HepG2 (cell line): Measurements from ENCODE around the gene CAPN10. TPM values are rescaled to one million over a fixed set of nuclear protein-coding genes. Genes with fewer than 3 reads are reported as not detected.

Source experiments
- HNF4G ChIP-seq, 2 experiments: sonication (generic) in 1 of 2; formaldehyde crosslinking in 1 of 2; IDR thresholded peaks; 2 replicates each; pipeline versions ENCODE4 v1.4.0 to v1.6.1; 2011 to 2020; ENCODE audit warnings: borderline replicate concordance in 2 of 2, low read depth in 2 of 2, mild to moderate bottlenecking in 2 of 2, low read length in 1 of 2, missing genetic modification reagents in 1 of 2, moderate library complexity in 1 of 2
- HNRNPL ChIP-seq: fragments of 200-400 bp; formaldehyde crosslinking; IDR thresholded peaks from 2 replicates; pipeline ENCODE4 v1.6.1; 2017; ENCODE audit warnings: mild to moderate bottlenecking, low read depth, low read length
- KLF6 ChIP-seq: IDR thresholded peaks from 2 replicates; pipeline ENCODE4 v1.8.0; 2016; ENCODE audit warnings: missing biosample characterization, missing genetic modification reagents
- MAF1 ChIP-seq: sonication (generic); formaldehyde crosslinking; IDR thresholded peaks from 2 replicates; pipeline ENCODE4 v1.5.0; 2020; ENCODE audit warnings: missing genetic modification reagents, borderline replicate concordance
- PHF20 ChIP-seq: sonication (generic); formaldehyde crosslinking; IDR thresholded peaks from 2 replicates; pipeline ENCODE4 v1.5.0; 2020; ENCODE audit warnings: mild to moderate bottlenecking, missing genetic modification reagents
- SALL1 ChIP-seq: sonication (generic); formaldehyde crosslinking; IDR thresholded peaks from 2 replicates; pipeline ENCODE4 v1.8.0; 2022; ENCODE audit warnings: mild to moderate bottlenecking, missing genetic modification reagents
- SMARCE1 ChIP-seq: fragments of 450-650 bp; IDR thresholded peaks from 2 replicates; pipeline ENCODE4 v1.6.1; 2017; ENCODE audit warnings: borderline replicate concordance
- TCF12 ChIP-seq, 2 experiments: fragments of 450-650 bp in 1 of 2; sonication (generic) in 1 of 2; formaldehyde crosslinking in 1 of 2; IDR thresholded peaks; 2 replicates each; pipeline versions ENCODE4 v1.6.1 to v1.8.0; 2017 to 2022; ENCODE audit warnings: antibody characterized with exemption in 1 of 2, mild to moderate bottlenecking in 1 of 2, missing genetic modification reagents in 1 of 2, moderate library complexity in 1 of 2
- TCF7L2 ChIP-seq: IDR thresholded peaks from 2 replicates; pipeline ENCODE4 v1.6.1; 2011; ENCODE audit warnings: mild to moderate bottlenecking, low read depth, low read length, moderate library complexity
- ZBTB37 ChIP-seq: sonication (generic); formaldehyde crosslinking; IDR thresholded peaks from 2 replicates; pipeline ENCODE4 v1.4.0; 2020; ENCODE audit warnings: mild to moderate bottlenecking, missing genetic modification reagents
- ZNF280B ChIP-seq: sonication (generic); formaldehyde crosslinking; IDR thresholded peaks from 2 replicates; pipeline ENCODE4 v1.5.0; 2020; ENCODE audit warnings: missing genetic modification reagents, mild to moderate bottlenecking, borderline replicate concordance
- ZNF318 ChIP-seq: sonication (generic); formaldehyde crosslinking; IDR thresholded peaks from 2 replicates; pipeline ENCODE4 v1.4.0; 2020; ENCODE audit warnings: mild to moderate bottlenecking, missing genetic modification reagents
- ZNF564 ChIP-seq: sonication (generic); formaldehyde crosslinking; IDR thresholded peaks from 2 replicates; pipeline ENCODE4 v1.8.1; 2023; ENCODE audit warnings: mild to moderate bottlenecking, missing genetic modification reagents
- ZNF589 ChIP-seq: sonication (generic); formaldehyde crosslinking; conservative IDR thresholded peaks from 2 replicates; pipeline ENCODE4 v1.8.0; 2022; ENCODE audit warnings: mild to moderate bottlenecking, moderate library complexity, missing genetic modification reagents
- ZNF615 ChIP-seq: sonication (generic); formaldehyde crosslinking; IDR thresholded peaks from 2 replicates; pipeline ENCODE4 v1.5.0; 2020; ENCODE audit warnings: mild to moderate bottlenecking, missing genetic modification reagents, borderline replicate concordance
- ZNF782 ChIP-seq: sonication (generic); formaldehyde crosslinking; IDR thresholded peaks from 2 replicates; pipeline ENCODE4 v1.4.0; 2020; ENCODE audit warnings: missing genetic modification reagents, mild to moderate bottlenecking, borderline replicate concordance
- polyA plus RNA-seq, 8 experiments: library from polyadenylated mRNA; depleted of rRNA in 3 of 8; stranded (reverse) in 7 of 8; unstranded in 1 of 8; fragments of >200 nt; fragmentation: Illumina TruSeq in 4 of 8; extraction: Trizol in 4 of 8; gene quantifications; 2 replicates each; pipeline versions ENCODE4 v1.2.1 to v1.2.3, GENCODE V29; 2011 to 2016; ENCODE audit warnings: low read depth in 4 of 8, missing spikeins in 1 of 8, mixed read lengths in 1 of 8; ENCODE audit not compliant: insufficient read depth in 1 of 8
- total RNA-seq, 5 experiments: library from RNA; depleted of rRNA; stranded (reverse); fragments of >200 nt; fragmentation: Illumina TruSeq; extraction: Trizol; gene quantifications; 2 replicates each; pipeline ENCODE4 v1.2.3, GENCODE V29; 2016; ENCODE audit warnings: low read depth in 1 of 5

CAPN10 gene
- total and polyA plus RNA-seq, 2 of the 13 experiments (the other 11 are each of a cell fraction or from before 2014, with no cell fraction given): 27.6 to 32.4 TPM

GRCh38 chr2:240604939-240605716, 18.6 kb downstream of the CAPN10 start (continued):
- TF ChIP-seq ZNF318 (CRISPR knock-in tag) (peak; percentile 89; the same call in 1 of the 2 replicates), KLF6 (CRISPR knock-in tag) (peak; percentile 79; the same call in 1 of the 2 replicates), SMARCE1 (no peak), HNRNPL (0 out of 2 replicates have a peak, but pooled peaks have one; percentile 63), SALL1 (CRISPR knock-in tag) (peak; percentile 72), ZNF615 (CRISPR knock-in tag) (no peak), ZNF589 (CRISPR knock-in tag) (0 out of 2 replicates have a peak, but pooled peaks have one; percentile 26), ZNF280B (CRISPR knock-in tag) (peak; percentile 71; the same call in 1 of the 2 replicates), MAF1 (CRISPR knock-in tag) (no peak), ZNF564 (CRISPR knock-in tag) (0 out of 2 replicates have a peak, but pooled peaks have one; percentile 45), TCF12 (IDR thresholded peaks at IDR 0.05) (no peak), TCF12 (CRISPR knock-in tag; IDR thresholded peaks at IDR 0.05) (0 out of 2 replicates have a peak, but pooled peaks have one; percentile 7), ZNF782 (CRISPR knock-in tag) (peak; percentile 71; the same call in 1 of the 2 replicates), PHF20 (CRISPR knock-in tag) (peak; percentile 55; the same call in 1 of the 2 replicates), ZBTB37 (CRISPR knock-in tag) (0 out of 2 replicates have a peak, but pooled peaks have one; percentile 25), HNF4G (IDR thresholded peaks at IDR 0.05; ENCODE audit: borderline replicate concordance, low read depth, low read length) (peak; percentile 88), HNF4G (CRISPR knock-in tag; IDR thresholded peaks at IDR 0.05; ENCODE audit: borderline replicate concordance, low read depth) (peak; percentile 90), TCF7L2 (no peak)
